SU-DHL-6 (cell line): ENCODE results near the gene CAMP.

Experiments
- EZH2phosphoT487 ChIP-seq: fragments of 200-600 bp; sonication (generic), shearing (Covaris generic); conservative IDR thresholded peaks from 2 replicates; pipeline ENCODE4 v1.6.1; 2018; ENCODE audit warnings: mild to moderate bottlenecking, antibody characterized with exemption, low read length, moderate library complexity, mixed read lengths
- TF ChIP-seq, protein P1 (sequence below): fragments of 200-600 bp; sonication (generic); IDR thresholded peaks from one replicate; pipeline ENCODE4 v1.5.1; 2017; ENCODE audit warnings: antibody characterized with exemption, mild to moderate bottlenecking, low read length, moderate library complexity; ENCODE audit not compliant: insufficient read depth, poor library complexity, severe bottlenecking

DNA sequence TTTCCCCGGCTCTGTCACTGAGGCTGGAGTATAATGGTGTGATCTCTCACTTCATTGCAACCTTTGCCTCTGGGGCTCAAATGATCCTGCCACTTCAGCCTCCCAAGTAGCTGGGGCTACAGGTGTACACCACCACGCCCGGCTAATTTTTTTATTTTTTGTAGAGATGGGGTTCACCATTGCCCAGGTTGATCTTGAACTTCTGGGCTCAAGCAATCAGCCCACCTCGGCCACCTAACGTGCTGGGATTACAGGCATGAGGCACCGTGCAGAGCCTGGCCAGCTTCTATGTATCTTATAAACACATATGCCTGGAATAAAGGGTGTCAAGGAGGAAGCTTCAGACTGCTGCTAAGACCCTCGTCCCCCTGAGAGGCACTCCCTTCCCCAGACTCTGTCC is 21.8 kb downstream of the CAMP start:
- TF ChIP-seq, protein P1, sequence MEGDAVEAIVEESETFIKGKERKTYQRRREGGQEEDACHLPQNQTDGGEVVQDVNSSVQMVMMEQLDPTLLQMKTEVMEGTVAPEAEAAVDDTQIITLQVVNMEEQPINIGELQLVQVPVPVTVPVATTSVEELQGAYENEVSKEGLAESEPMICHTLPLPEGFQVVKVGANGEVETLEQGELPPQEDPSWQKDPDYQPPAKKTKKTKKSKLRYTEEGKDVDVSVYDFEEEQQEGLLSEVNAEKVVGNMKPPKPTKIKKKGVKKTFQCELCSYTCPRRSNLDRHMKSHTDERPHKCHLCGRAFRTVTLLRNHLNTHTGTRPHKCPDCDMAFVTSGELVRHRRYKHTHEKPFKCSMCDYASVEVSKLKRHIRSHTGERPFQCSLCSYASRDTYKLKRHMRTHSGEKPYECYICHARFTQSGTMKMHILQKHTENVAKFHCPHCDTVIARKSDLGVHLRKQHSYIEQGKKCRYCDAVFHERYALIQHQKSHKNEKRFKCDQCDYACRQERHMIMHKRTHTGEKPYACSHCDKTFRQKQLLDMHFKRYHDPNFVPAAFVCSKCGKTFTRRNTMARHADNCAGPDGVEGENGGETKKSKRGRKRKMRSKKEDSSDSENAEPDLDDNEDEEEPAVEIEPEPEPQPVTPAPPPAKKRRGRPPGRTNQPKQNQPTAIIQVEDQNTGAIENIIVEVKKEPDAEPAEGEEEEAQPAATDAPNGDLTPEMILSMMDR, result no peak
- TF ChIP-seq EZH2phosphoT487, result no peak
